GM23338 (cell line): ENCODE measurements around the gene C12orf42.

Experiments used
- EZH2 ChIP-seq: fragments of 200-600 bp; sonication (generic); IDR thresholded peaks from one replicate; pipeline ENCODE4 v1.8.0; 2017; ENCODE audit warnings: antibody characterized with exemption, mild to moderate bottlenecking, low read depth; ENCODE audit not compliant: unreplicated experiment
- EZH2phosphoT487 ChIP-seq: fragments of 200-600 bp; sonication (generic); IDR thresholded peaks from one replicate; pipeline ENCODE4 v1.8.1; 2018; ENCODE audit warnings: antibody characterized with exemption; ENCODE audit not compliant: unreplicated experiment
- POLR2AphosphoS5 ChIP-seq: IDR thresholded peaks from 2 replicates; pipeline ENCODE4 v1.6.1; 2016; ENCODE audit warnings: antibody characterized with exemption, low read depth
- TF ChIP-seq, protein P1 (sequence below), 2 experiments: fragments of 200-600 bp in 1 of 2; sonication (generic) in 1 of 2; conservative IDR thresholded peaks; 2 replicates each; pipeline versions ENCODE4 v1.5.1 to v1.6.1; 2016 to 2017; ENCODE audit warnings: antibody characterized with exemption in 2 of 2, low read depth in 2 of 2, mild to moderate bottlenecking in 2 of 2, moderate library complexity in 1 of 2
- TF ChIP-seq, protein P2 (sequence below): IDR thresholded peaks from one replicate; pipeline ENCODE4 v1.6.1; 2018; ENCODE audit warnings: antibody characterized with exemption; ENCODE audit not compliant: unreplicated experiment
- TF ChIP-seq, protein P3 (sequence below): IDR thresholded peaks from 2 replicates; pipeline ENCODE4 v1.6.1; 2016; ENCODE audit warnings: antibody characterized with exemption

DNA sequence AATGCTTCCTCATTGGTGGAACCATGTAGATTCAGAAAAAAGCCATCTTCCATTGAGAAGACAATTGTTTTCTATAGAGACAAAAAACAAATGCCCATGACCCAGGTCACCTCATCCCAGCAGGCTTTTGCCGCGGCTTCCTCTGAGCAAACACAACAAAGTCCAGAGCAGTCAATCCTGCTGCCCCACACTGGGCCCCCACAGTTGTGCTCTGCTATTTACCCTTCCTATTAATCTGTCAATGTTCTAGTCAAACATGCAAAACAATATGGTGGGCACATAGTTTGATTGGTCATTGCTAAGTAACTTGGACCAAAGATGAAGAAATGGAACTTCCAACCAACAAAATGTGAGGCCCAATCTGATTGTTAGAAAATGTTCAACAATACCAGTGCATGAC lies 20.7 kb downstream of the C12orf42 start:
- TF ChIP-seq EZH2phosphoT487 (no peak), EZH2 (no peak), POLR2AphosphoS5 (no peak)
- TF ChIP-seq, protein P1, sequence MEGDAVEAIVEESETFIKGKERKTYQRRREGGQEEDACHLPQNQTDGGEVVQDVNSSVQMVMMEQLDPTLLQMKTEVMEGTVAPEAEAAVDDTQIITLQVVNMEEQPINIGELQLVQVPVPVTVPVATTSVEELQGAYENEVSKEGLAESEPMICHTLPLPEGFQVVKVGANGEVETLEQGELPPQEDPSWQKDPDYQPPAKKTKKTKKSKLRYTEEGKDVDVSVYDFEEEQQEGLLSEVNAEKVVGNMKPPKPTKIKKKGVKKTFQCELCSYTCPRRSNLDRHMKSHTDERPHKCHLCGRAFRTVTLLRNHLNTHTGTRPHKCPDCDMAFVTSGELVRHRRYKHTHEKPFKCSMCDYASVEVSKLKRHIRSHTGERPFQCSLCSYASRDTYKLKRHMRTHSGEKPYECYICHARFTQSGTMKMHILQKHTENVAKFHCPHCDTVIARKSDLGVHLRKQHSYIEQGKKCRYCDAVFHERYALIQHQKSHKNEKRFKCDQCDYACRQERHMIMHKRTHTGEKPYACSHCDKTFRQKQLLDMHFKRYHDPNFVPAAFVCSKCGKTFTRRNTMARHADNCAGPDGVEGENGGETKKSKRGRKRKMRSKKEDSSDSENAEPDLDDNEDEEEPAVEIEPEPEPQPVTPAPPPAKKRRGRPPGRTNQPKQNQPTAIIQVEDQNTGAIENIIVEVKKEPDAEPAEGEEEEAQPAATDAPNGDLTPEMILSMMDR (conservative IDR thresholded peaks at IDR 0.05; ENCODE audit: low read depth in 2 of 2): no peak
- TF ChIP-seq, protein P2, sequence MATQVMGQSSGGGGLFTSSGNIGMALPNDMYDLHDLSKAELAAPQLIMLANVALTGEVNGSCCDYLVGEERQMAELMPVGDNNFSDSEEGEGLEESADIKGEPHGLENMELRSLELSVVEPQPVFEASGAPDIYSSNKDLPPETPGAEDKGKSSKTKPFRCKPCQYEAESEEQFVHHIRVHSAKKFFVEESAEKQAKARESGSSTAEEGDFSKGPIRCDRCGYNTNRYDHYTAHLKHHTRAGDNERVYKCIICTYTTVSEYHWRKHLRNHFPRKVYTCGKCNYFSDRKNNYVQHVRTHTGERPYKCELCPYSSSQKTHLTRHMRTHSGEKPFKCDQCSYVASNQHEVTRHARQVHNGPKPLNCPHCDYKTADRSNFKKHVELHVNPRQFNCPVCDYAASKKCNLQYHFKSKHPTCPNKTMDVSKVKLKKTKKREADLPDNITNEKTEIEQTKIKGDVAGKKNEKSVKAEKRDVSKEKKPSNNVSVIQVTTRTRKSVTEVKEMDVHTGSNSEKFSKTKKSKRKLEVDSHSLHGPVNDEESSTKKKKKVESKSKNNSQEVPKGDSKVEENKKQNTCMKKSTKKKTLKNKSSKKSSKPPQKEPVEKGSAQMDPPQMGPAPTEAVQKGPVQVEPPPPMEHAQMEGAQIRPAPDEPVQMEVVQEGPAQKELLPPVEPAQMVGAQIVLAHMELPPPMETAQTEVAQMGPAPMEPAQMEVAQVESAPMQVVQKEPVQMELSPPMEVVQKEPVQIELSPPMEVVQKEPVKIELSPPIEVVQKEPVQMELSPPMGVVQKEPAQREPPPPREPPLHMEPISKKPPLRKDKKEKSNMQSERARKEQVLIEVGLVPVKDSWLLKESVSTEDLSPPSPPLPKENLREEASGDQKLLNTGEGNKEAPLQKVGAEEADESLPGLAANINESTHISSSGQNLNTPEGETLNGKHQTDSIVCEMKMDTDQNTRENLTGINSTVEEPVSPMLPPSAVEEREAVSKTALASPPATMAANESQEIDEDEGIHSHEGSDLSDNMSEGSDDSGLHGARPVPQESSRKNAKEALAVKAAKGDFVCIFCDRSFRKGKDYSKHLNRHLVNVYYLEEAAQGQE: no peak
- TF ChIP-seq, protein P3, sequence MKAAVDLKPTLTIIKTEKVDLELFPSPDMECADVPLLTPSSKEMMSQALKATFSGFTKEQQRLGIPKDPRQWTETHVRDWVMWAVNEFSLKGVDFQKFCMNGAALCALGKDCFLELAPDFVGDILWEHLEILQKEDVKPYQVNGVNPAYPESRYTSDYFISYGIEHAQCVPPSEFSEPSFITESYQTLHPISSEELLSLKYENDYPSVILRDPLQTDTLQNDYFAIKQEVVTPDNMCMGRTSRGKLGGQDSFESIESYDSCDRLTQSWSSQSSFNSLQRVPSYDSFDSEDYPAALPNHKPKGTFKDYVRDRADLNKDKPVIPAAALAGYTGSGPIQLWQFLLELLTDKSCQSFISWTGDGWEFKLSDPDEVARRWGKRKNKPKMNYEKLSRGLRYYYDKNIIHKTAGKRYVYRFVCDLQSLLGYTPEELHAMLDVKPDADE: no peak
